Measurements from ENCODE around the gene BRIP1. TPM values are rescaled to one million over a fixed set of nuclear protein-coding genes. Genes with fewer than 3 reads are reported as not detected.

The BRIP1 gene
- polyA plus RNA-seq, 1 experiment = 2.9 TPM

DNA sequence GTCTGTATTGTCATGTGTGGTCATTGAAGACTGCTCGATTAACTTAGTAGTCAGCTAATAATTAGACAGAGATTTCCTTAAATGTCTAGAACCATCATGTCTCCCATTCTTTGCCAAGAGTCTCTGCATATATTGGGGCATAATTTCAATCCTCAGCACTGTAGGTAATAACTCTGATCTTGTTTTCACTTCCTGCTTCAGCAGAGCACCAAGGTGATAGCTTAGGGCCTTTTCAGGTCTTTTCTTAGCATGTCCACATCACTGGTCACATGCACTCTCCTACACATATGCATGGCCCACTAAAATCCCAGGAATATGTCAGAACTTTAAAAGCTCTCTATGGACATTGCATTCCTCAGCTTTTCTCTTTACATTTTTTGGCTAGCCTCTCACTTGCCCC is 162.0 kb downstream of the BRIP1 start:
- TF ChIP-seq, protein P1, sequence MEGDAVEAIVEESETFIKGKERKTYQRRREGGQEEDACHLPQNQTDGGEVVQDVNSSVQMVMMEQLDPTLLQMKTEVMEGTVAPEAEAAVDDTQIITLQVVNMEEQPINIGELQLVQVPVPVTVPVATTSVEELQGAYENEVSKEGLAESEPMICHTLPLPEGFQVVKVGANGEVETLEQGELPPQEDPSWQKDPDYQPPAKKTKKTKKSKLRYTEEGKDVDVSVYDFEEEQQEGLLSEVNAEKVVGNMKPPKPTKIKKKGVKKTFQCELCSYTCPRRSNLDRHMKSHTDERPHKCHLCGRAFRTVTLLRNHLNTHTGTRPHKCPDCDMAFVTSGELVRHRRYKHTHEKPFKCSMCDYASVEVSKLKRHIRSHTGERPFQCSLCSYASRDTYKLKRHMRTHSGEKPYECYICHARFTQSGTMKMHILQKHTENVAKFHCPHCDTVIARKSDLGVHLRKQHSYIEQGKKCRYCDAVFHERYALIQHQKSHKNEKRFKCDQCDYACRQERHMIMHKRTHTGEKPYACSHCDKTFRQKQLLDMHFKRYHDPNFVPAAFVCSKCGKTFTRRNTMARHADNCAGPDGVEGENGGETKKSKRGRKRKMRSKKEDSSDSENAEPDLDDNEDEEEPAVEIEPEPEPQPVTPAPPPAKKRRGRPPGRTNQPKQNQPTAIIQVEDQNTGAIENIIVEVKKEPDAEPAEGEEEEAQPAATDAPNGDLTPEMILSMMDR (IDR thresholded peaks at IDR 0.05; ENCODE audit: insufficient read depth, low read depth, low read length) = no peak
- no peak for DNase-seq (ENCODE audit: low read depth)
- POLR2A ChIA-PET = no interaction called here
- Histone ChIP-seq H3K36me3 (ENCODE audit: control insufficient read depth, insufficient read depth, low read length) (no peaks in the 10 kb centered on the region), H3K27me3 (ENCODE audit: control insufficient read depth, insufficient read depth, low read length) (no peaks in the 10 kb centered on the region), H3K4me3 (ENCODE audit: low read depth, low read length) (no peak overlapping the region)
- CTCF ChIA-PET = interaction anchor here (1.6 kb wide), 1 partner anchor 11 kb away, joined by 5 read pairs; no protein-coding TSS in a partner anchor

DNA sequence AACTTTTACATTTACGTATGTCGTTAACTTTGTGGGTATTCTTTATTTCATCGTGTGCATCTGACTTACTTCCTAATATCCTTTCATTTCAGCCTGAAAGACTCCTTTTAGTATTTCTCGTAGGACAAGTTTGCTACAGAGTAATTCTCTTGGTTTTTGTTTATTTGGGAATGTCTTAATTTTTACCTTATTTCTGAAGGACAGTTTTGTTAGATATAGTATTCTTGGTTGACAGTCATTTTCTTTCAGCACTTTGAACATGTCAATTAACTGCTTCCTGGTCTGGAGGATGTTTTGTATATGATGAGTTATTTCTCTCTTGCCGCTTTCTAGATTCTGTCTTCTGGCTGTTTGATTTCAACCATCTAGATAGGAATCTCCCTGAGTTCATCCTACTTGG is 163.1 kb downstream of the BRIP1 start:
- DNase-seq (ENCODE audit: low read depth) = no peak
- no peaks in the 10 kb centered on the region for H3K27me3 ChIP-seq (ENCODE audit: control insufficient read depth, insufficient read depth, low read length)
- ChIA-PET POLR2A (no interaction called here), CTCF (no interaction called here)
- no peak overlapping the region for H3K4me3 ChIP-seq (ENCODE audit: low read depth, low read length)
- TF ChIP-seq, protein P1 (IDR thresholded peaks at IDR 0.05; ENCODE audit: insufficient read depth, low read depth, low read length) = no peak
- no peaks in the 10 kb centered on the region for H3K36me3 ChIP-seq (ENCODE audit: control insufficient read depth, insufficient read depth, low read length)

DNA sequence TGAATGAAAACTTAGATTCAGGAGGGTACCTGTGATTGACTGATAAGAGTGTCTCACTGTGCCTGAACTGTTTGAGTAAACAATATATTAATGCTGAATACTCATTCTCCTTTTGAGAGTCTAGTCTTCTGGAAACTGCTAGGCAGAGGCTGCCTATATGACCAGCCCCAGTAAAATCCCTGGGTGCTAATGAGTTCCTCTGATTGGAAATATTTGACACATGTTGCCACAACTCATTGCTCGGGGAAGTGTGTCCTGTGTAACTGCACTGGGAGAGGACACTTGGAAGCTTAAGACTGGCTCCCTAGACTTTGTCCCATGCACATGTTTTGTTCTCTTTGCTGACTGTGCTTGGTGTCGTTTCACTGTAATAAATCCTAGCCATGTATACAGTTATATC is 163.6 kb downstream of the BRIP1 start:
- ChIA-PET POLR2A (no interaction called here), CTCF (no interaction called here)
- no peak overlapping the region for H3K4me3 ChIP-seq (ENCODE audit: low read depth, low read length)
- TF ChIP-seq, protein P1 (IDR thresholded peaks at IDR 0.05; ENCODE audit: insufficient read depth, low read depth, low read length) = no peak
- no peaks in the 10 kb centered on the region for H3K36me3 ChIP-seq (ENCODE audit: control insufficient read depth, insufficient read depth, low read length)
- no peak for DNase-seq (ENCODE audit: low read depth)
- H3K27me3 ChIP-seq (ENCODE audit: control insufficient read depth, insufficient read depth, low read length) = no peaks in the 10 kb centered on the region

DNA sequence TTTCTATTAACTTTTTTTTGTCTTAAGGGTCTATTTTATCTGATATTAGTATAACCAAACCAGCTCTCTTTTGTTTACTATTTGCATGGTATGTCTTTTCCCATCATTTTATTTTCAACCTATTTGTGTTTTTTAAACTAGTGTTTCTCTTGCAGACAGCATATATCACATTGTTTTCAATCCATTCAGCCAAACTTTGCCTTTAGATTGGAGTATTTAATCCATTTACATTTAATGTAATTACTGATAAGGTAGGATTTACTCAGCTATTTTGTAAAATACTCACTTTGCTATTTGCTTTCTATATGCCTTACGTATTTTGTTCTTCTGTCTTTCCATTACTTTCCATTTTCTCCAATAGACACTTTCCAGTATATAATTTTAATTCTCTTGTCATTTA is 164.3 kb downstream of the BRIP1 start:
- H3K27me3 ChIP-seq (ENCODE audit: control insufficient read depth, insufficient read depth, low read length) = no peaks in the 10 kb centered on the region
- no peak overlapping the region for H3K4me3 ChIP-seq (ENCODE audit: low read depth, low read length)
- DNase-seq (ENCODE audit: low read depth) = no peak
- CTCF ChIA-PET = no interaction called here
- TF ChIP-seq, protein P1 (IDR thresholded peaks at IDR 0.05; ENCODE audit: insufficient read depth, low read depth, low read length) = no peak
- POLR2A ChIA-PET = no interaction called here
- H3K36me3 ChIP-seq (ENCODE audit: control insufficient read depth, insufficient read depth, low read length) = no peaks in the 10 kb centered on the region

DNA sequence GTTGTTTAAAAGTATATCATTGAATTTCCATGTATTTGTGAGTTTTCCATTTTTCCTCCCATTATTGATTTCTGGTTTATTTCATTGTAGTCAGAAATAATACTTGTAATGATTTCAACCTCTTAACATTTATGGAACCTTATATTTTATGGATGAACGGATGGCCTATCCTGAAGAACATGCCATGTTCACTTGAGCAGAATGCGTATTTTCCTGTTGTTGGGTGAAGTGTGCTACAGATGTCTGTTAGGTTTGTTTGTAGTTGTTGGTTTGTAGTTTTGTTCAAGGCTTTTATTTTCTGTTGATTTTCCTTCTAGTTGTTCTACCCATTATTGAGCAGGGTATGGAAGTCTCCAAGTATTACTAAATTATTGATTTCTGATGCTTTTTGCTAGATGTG is 165.1 kb downstream of the BRIP1 start:
- ChIA-PET POLR2A (no interaction called here), CTCF (no interaction called here)
- no peaks in the 10 kb centered on the region for H3K27me3 ChIP-seq (ENCODE audit: control insufficient read depth, insufficient read depth, low read length)
- no peak for DNase-seq (ENCODE audit: low read depth)
- no peak overlapping the region for H3K4me3 ChIP-seq (ENCODE audit: low read depth, low read length)
- no peaks in the 10 kb centered on the region for H3K36me3 ChIP-seq (ENCODE audit: control insufficient read depth, insufficient read depth, low read length)
- TF ChIP-seq, protein P1 (IDR thresholded peaks at IDR 0.05; ENCODE audit: insufficient read depth, low read depth, low read length) = no peak
